ENCODE data around the gene GPANK1. TPM values are rescaled to one million over a fixed set of nuclear protein-coding genes. Genes with fewer than 3 reads are reported as not detected.

The GPANK1 gene
- total RNA-seq, 2 experiments from 2014 or later, result 35.2 to 42.8 TPM

DNA sequence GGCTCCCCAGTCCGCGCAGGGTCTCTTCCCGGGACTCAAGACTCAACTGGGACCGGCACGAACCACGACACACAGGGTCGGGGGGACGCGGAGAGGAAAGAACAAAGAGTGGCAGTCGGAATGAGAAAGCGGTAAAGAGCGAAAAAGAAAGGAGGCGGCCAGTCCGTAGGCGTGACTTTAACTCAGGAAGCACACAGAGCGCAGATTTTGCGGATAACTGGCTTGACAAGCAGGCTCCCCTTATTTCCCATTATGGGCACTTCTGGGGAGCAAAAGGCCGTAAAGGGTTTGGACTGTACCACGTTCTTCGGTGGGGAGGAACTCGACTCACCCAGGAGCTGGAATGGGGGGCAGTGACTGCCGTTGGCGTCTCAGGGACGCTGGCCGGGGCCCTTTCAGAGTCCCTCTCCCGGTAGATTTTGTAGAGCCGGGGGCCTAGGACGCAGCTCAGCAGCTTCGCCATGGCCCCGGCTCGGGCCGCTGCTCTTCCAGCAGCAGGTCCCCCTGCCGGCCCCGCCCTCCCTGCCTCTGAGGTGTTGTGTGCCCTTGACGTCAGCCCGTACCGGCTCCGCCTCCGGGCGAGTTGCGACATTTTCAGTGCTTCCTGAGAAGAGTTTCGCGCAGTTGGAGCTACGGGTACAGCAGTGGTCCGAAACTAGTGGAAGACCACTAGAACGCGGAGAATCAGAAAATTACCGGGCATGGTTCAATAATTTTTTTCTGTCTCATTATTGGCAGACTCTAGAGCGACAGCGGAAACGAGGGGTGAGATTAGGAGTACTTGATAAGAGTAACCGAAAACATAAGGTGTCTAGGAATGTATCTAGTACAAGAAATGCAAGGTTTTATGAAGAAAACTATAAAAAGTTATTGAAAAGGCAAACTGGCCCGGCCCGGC lies 38.3 kb upstream of the GPANK1 start, which contains the start of gene ABHD16A:
Gene ABHD16A (minus strand): TSS at position 506 of the 898 bp plus-strand sequence. CDS start 43 bp downstream, at position 463.
- no peaks in the 10 kb centered on the region for H3K9me3 Mint-ChIP-seq (ENCODE audit: low read depth)
- POLR2A ChIA-PET, result interaction anchor here (0.6 to 1.3 kb wide), 6 partner anchors 33 to 104 kb away, joined by 3 to 6 read pairs (median 4); partner anchors contain the start of genes CLIC1, GPANK1 and LSM2
- DNase-seq, result peak; percentile 99
- peaks cover 8% of the 10 kb centered on the region for H3K36me3 Mint-ChIP-seq (ENCODE audit: low read depth)
- H3K27ac Mint-ChIP-seq, result peak within 1 kb of the TSS; percentile 97
- peaks cover 23% of the 10 kb centered on the region for H3K4me1 Mint-ChIP-seq
- no peaks in the 10 kb centered on the region for H3K27me3 Mint-ChIP-seq
- intact Hi-C loops (cut with DNase I, micrococcal nuclease), result loop anchor here (1.0 to 2.0 kb wide), 16 partner anchors 22 to 269 kb away; partner anchors contain the start of genes BAG6 (in 2 of the 2), CLIC1 (in 1 of the 2), DDAH2 (in 1 of the 2) and DXO (in 1 of the 2)
- CTCF ChIA-PET, result interaction anchor here (0.6 to 1.4 kb wide), 13 partner anchors 9 to 229 kb away, joined by 3 to 4 read pairs (median 3); partner anchors contain the start of genes DDAH2, GPANK1, HSPA1A and HSPA1B
- peak within 1 kb of the TSS; percentile 99 for H3K4me3 Mint-ChIP-seq
- ATAC-seq, result peak; percentile 91

DNA sequence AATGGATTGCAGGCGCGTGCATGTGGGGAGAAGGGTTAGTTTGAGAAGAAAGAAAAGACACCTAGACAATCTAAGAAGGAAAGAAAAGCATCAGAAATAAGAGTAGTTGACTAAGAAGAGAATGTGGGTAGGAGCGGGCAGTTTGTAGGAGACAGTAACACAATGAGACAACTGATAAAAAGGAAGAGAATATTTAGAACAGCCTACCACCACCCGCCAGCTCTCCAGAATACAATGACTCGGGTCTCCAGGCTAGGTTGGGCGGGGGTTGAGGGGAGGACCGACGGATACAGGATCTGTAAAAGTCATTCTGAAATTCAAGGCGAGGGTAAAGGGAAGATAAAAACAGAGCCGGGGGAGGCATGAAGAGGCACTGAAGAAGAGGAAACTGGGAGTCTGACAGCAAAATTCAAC lies 37.6 kb upstream of the GPANK1 start:
- intact Hi-C loops (cut with DNase I, micrococcal nuclease), result loop anchor here (2.0 kb wide), 4 partner anchors 36 to 124 kb away; partner anchors contain the start of genes BAG6 (in 1 of the 2), GPANK1 (in 1 of the 2) and HSPA1B (in 1 of the 2)
- DNase-seq (peak; percentile 68), ATAC-seq (peak; percentile 45)
- ChIA-PET CTCF (interaction anchor here (0.6 to 1.4 kb wide), 7 partner anchors 38 to 187 kb away, joined by 3 to 4 read pairs (median 3); partner anchors contain the start of genes GPANK1, HSPA1B and NEU1), POLR2A (interaction anchor here (0.5 to 1.3 kb wide), 2 partner anchors 18 to 37 kb away, joined by 3 to 5 read pairs; partner anchors contain the start of gene GPANK1)
- Mint-ChIP-seq H3K36me3 (ENCODE audit: low read depth) (peaks cover 13% of the 10 kb centered on the region), H3K4me3 (peak overlapping the region; percentile 99), H3K4me1 (peaks cover 30% of the 10 kb centered on the region), H3K9me3 (ENCODE audit: low read depth) (no peaks in the 10 kb centered on the region), H3K27ac (peak overlapping the region; percentile 97), H3K27me3 (no peaks in the 10 kb centered on the region)

GRCh38 chr6:31701666-31702404 lies 37.0 kb upstream of the GPANK1 start:
- Mint-ChIP-seq H3K27me3 (no peaks in the 10 kb centered on the region), H3K9me3 (ENCODE audit: low read depth) (no peaks in the 10 kb centered on the region), H3K4me3 (peak overlapping the region; percentile 99), H3K27ac (peak overlapping the region; percentile 97), H3K36me3 (ENCODE audit: low read depth) (peaks cover 15% of the 10 kb centered on the region), H3K4me1 (peaks cover 33% of the 10 kb centered on the region)
- ATAC-seq, result no peak
- ChIA-PET CTCF (interaction anchor here (0.6 to 2.1 kb wide), 3 partner anchors 11 to 187 kb away, joined by 3 to 6 read pairs (median 3); no protein-coding TSS in a partner anchor), POLR2A (interaction anchor here (0.5 kb wide), 1 partner anchor 17 kb away, joined by 3 read pairs; no protein-coding TSS in a partner anchor)
- no peak for DNase-seq
- intact Hi-C loops (cut with DNase I, micrococcal nuclease), result loop anchor here (2.0 kb wide), 4 partner anchors 37 to 125 kb away; partner anchors contain the start of genes BAG6 (in 1 of the 2), GPANK1 (in 1 of the 2) and HSPA1B (in 1 of the 2)

DNA sequence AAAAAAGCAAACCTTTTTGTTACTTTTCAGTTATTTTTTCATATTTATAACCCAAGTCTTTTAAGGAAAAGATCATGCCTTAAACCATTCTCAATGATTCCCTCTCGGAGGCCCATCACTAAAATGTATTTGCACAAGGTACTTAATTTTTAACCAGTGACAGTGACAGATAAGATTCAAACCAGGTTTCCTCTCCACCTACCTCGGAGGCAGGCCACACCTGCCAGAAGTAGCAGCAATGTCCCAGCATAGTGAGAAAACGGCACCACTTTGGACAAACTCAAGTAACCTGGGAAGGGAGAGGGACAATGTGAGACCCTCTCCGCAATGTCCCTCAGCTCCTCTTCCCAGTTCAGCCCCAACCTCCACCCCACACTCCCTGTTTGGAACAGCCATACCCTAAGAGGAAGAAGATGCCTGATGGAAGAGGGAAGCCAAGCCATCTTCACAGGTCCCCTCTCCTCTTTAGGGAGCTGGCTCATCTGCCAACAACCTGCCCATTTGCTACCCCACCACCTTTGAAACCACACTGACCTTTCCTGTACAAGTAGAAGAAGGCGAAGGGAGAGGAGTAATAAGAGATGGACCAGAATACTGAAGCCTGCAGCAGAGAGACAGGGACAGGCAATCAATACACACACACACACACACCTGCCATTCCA lies 36.1 kb upstream of the GPANK1 start:
- peak overlapping the region; percentile 53 for H3K27ac Mint-ChIP-seq
- H3K36me3 Mint-ChIP-seq (ENCODE audit: low read depth), result peaks cover 15% of the 10 kb centered on the region
- H3K4me3 Mint-ChIP-seq, result peak overlapping the region; percentile 99
- intact Hi-C loops (cut with DNase I, micrococcal nuclease), result no loop called here
- H3K9me3 Mint-ChIP-seq (ENCODE audit: low read depth), result no peaks in the 10 kb centered on the region
- ATAC-seq, result no peak
- DNase-seq, result no peak
- CTCF ChIA-PET, result interaction anchor here (0.8 to 2.1 kb wide), 2 partner anchors 10 to 102 kb away, joined by 5 to 6 read pairs; no protein-coding TSS in a partner anchor
- POLR2A ChIA-PET, result interaction anchor here (0.5 kb wide), 1 partner anchor 273 kb away, joined by 5 read pairs; no protein-coding TSS in a partner anchor
- H3K27me3 Mint-ChIP-seq, result no peaks in the 10 kb centered on the region
- H3K4me1 Mint-ChIP-seq, result peaks cover 33% of the 10 kb centered on the region

DNA sequence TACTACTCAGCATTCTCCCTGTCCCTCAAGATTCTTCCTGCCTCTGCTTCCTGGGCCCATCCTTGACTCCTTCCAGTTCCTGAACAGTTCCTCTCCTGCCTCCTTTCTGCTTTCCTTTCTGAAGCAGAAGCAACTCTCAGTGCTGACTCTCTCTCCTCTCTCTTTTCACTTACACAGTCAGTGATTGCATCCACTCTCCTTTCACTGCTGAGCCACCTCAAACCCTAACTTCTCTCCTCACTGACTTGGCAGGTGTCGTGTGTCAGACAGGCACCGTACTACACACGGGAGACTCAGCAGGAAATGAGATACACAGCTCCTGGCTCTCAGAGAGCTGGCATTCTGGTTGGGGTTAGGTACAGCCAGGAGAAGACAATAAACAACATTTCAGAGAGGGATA lies 32.8 kb upstream of the GPANK1 start:
- DNase-seq (peak; percentile 34), ATAC-seq (peak; percentile 70)
- intact Hi-C loops (cut with DNase I, micrococcal nuclease), result no loop called here
- Mint-ChIP-seq H3K27me3 (no peaks in the 10 kb centered on the region), H3K4me3 (no peak overlapping the region), H3K4me1 (peaks cover 30% of the 10 kb centered on the region), H3K9me3 (ENCODE audit: low read depth) (no peaks in the 10 kb centered on the region), H3K36me3 (ENCODE audit: low read depth) (peaks cover 25% of the 10 kb centered on the region), H3K27ac (peak overlapping the region; percentile 80)
- CTCF ChIA-PET, result interaction anchor here (0.7 to 1.3 kb wide), 3 partner anchors 33 to 134 kb away, joined by 3 read pairs; no protein-coding TSS in a partner anchor
- POLR2A ChIA-PET, result no interaction called here

GRCh38 chr6:31693535-31693934 lies 28.7 kb upstream of the GPANK1 start:
- CTCF ChIA-PET, result interaction anchor here (1.0 kb wide), 1 partner anchor 76 kb away, joined by 3 read pairs; no protein-coding TSS in a partner anchor

DNA sequence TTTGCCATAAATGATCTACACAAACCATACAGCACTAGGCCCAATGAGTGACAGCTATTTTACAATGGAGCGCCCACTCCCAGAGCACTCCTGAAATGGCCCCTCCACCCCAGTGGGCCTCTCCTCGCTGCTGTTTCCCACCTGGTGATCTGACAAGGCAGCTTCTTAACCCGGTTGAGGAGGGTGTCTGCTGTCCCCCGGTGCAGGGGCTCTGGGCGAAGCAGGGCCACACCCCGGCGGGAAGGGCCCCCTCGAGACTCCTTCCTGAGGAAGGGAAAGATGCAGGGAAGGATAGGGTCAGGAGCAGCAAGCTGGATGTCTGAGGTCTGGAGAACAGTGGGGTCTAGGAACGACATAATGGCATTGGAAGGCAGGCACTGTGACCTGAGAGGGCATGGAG lies 28.1 kb upstream of the GPANK1 start:
- ChIA-PET CTCF (interaction anchor here (1.1 kb wide), 1 partner anchor 77 kb away, joined by 3 read pairs; no protein-coding TSS in a partner anchor), POLR2A (no interaction called here)
- H3K9me3 Mint-ChIP-seq (ENCODE audit: low read depth), result no peaks in the 10 kb centered on the region
- no peak overlapping the region for H3K27ac Mint-ChIP-seq
- no peak overlapping the region for H3K4me3 Mint-ChIP-seq
- peaks cover 25% of the 10 kb centered on the region for H3K36me3 Mint-ChIP-seq (ENCODE audit: low read depth)
- no peaks in the 10 kb centered on the region for H3K27me3 Mint-ChIP-seq
- peaks cover 15% of the 10 kb centered on the region for H3K4me1 Mint-ChIP-seq
- ATAC-seq (no peak), DNase-seq (no peak)
- intact Hi-C loops (cut with DNase I, micrococcal nuclease), result no loop called here

More at GRCh38 chr6:31693535-31693934, 28.7 kb upstream of the GPANK1 start:
- intact Hi-C loops (cut with DNase I, micrococcal nuclease), result no loop called here
- DNase-seq (no peak), ATAC-seq (no peak)
- H3K9me3 Mint-ChIP-seq (ENCODE audit: low read depth), result no peaks in the 10 kb centered on the region
- no peak overlapping the region for H3K4me3 Mint-ChIP-seq
- peaks cover 26% of the 10 kb centered on the region for H3K36me3 Mint-ChIP-seq (ENCODE audit: low read depth)
- no peak overlapping the region for H3K27ac Mint-ChIP-seq
- POLR2A ChIA-PET, result interaction anchor here (0.7 kb wide), 1 partner anchor 67 kb away, joined by 4 read pairs; no protein-coding TSS in a partner anchor
- H3K27me3 Mint-ChIP-seq, result no peaks in the 10 kb centered on the region
- peaks cover 17% of the 10 kb centered on the region for H3K4me1 Mint-ChIP-seq

- peaks cover 9% of the 10 kb centered on the region for H3K4me1 Mint-ChIP-seq
- H3K27ac Mint-ChIP-seq, result no peak overlapping the region
- intact Hi-C loops (cut with DNase I, micrococcal nuclease), result no loop called here
- H3K36me3 Mint-ChIP-seq (ENCODE audit: low read depth), result peaks cover 26% of the 10 kb centered on the region
- CTCF ChIA-PET, result interaction anchor here (1.1 to 1.2 kb wide), 2 partner anchors 78 to 138 kb away, joined by 3 read pairs; no protein-coding TSS in a partner anchor
- POLR2A ChIA-PET, result no interaction called here
- ATAC-seq (no peak), DNase-seq (no peak)
- H3K4me3 Mint-ChIP-seq, result no peak overlapping the region
- H3K27me3 Mint-ChIP-seq, result no peaks in the 10 kb centered on the region
- no peaks in the 10 kb centered on the region for H3K9me3 Mint-ChIP-seq (ENCODE audit: low read depth)
Measured at GRCh38 chr6:31692353-31692752, 27.6 kb upstream of the GPANK1 start.

DNA sequence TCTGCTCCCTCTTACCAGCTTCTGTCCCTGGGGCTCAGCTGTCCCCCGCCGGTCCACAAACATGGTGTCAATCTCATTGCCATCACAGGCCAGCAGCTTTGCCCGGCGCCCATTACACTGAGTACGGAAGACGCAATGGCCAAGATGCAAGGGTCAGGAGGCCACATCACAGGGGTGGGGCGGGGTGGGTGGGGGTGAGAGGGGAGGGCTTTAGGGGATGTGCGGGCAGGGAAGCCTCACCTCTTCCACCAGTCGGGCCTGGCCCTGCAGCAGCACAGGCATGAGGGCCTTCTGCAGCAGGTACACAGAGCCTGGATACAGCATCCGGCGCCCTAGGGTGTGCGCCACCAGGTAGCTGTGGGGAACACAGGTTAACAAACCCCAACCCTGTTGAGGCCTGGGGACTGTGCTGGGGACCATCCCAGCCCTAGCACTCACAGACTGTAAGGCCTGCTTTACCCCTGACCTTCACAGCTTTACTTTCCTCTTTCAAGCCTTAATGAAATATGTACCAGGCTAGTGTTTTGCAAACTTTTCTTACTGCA lies 26.8 kb upstream of the GPANK1 start:
- intact Hi-C loops (cut with DNase I, micrococcal nuclease), result no loop called here
- Mint-ChIP-seq H3K27me3 (no peaks in the 10 kb centered on the region), H3K4me1 (peaks cover 7% of the 10 kb centered on the region), H3K36me3 (ENCODE audit: low read depth) (peaks cover 25% of the 10 kb centered on the region), H3K9me3 (ENCODE audit: low read depth) (no peaks in the 10 kb centered on the region), H3K27ac (no peak overlapping the region), H3K4me3 (no peak overlapping the region)
- no peak for DNase-seq
- no peak for ATAC-seq
- CTCF ChIA-PET, result interaction anchor here (1.1 to 1.7 kb wide), 4 partner anchors 9 to 138 kb away, joined by 3 to 6 read pairs (median 4); no protein-coding TSS in a partner anchor
- POLR2A ChIA-PET, result no interaction called here

DNA sequence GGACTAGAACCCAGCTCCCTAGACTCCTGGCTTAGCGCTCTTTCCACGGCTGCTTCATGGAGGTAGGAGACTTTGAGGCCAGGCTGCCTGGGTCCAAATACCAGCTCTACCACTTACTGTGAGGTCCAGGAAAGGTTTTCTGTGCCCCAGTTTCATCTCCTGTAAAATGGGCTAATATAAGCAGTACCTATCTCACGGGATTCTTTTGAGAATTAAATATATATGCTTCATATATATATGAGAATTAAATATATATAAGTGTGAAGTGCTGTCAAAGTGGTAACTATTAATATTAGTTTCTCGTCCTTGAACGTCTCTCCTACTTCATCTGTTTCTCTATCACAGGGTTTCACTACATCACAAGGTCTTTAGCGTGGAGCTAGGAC lies 26.3 kb upstream of the GPANK1 start:
- ATAC-seq, result no peak
- DNase-seq, result no peak
- ChIA-PET POLR2A (no interaction called here), CTCF (interaction anchor here (0.6 to 1.7 kb wide), 10 partner anchors 9 to 200 kb away, joined by 3 to 6 read pairs (median 4); partner anchors contain the start of genes LSM2, LY6G5B and TNF)
- peaks cover 7% of the 10 kb centered on the region for H3K4me1 Mint-ChIP-seq
- H3K27ac Mint-ChIP-seq, result no peak overlapping the region
- intact Hi-C loops (cut with DNase I, micrococcal nuclease), result no loop called here
- H3K36me3 Mint-ChIP-seq (ENCODE audit: low read depth), result peaks cover 25% of the 10 kb centered on the region
- H3K9me3 Mint-ChIP-seq (ENCODE audit: low read depth), result no peaks in the 10 kb centered on the region
- no peak overlapping the region for H3K4me3 Mint-ChIP-seq
- no peaks in the 10 kb centered on the region for H3K27me3 Mint-ChIP-seq

Measured in activated CD4-positive, alpha-beta T cell treated with anti-CD3 and anti-CD28 coated beads for 36 hours (primary cell).